Stimulated activated CD8-positive, alpha-beta memory T cell treated with anti-CD3 and anti-CD28 coated beads, Interleukin-15, amount 100 ng/mL, for 48 hours (primary cell): ENCODE results near the gene NDE1.

Experiments used
- DNase-seq, 2 donors: peaks; one replicate each; pipeline ENCODE4 v3.0.0-alpha.2; 2020; ENCODE audit warnings: low read depth in 2 of 2

The NDE1 gene

DNA sequence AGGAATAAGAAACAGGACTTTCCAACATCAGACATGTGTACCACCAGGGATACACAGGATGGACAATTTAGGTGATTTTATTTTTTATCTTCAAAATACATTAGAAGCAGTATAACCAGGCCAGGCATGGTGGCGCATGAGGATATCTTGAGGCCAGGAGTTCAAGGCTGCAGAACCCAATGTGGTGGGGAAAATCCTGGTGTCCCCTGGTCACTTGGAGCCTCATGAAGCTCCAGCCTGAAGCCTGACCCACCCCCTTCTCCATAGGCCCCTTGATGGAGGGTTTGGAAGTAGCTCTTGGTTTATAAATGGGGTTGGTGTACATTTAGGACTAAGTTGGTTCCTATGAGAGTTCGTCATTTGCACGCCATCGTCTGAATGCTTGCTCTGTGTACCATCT is 118.2 kb downstream of the NDE1 start:
- DNase-seq = no peak

DNA sequence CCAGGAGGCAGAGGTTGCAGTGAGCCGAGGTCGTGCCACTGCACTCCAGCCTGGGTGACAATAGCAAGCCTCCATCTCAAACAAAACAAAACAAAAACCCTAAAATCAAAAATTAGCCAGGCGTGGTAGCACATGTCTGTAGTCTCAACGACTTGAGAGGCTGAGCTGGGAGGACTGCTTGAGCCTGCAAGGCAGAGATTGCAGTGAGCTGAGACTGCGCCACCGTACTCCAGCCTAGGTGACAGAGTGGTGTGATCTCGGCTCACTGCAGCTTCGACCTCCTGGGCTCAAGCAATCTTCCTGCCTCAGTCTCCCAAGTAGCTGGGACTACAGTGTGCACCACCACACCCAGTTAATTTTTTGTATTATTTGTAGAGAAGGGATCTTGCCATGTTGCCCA is 119.2 kb downstream of the NDE1 start:
- no peak for DNase-seq

DNA sequence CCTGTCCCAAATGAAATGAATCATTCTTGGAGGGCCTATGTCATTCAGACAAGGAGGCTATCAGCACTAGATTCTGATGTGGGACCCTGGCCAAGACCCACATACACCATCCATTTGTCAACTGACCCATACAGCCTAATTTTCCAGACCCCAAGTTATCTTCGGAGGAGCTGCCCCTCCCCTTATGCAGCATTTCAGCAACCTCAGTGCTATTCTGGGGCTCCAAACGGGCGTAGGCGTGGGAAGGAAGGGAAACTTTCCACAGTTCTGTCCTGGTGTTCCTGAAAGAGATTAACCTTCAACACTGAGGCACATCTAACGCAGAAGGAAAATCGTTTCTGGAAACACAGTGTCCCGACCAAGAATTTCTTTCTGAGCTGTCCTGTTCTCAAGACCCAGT is 120.1 kb downstream of the NDE1 start:
- DNase-seq = no peak

DNA sequence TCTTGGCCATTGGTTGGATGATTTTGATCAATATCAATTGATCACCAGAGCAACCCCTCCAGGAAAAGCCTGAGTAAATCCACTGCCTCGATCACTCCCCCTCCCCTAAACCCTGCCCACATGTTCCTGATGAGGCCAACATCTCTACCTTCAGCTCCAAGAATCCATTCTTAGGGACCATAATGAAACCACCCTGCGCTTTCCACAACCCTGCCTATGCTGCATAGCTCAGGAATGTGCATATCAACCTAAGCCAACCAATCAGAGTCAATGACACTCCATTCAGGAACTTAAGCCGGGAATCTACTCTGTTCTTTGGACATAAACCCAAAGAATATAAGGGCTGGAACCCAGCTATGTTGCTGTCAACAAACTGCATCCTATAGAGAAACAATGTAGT is 120.5 kb downstream of the NDE1 start:
- DNase-seq = no peak

DNA sequence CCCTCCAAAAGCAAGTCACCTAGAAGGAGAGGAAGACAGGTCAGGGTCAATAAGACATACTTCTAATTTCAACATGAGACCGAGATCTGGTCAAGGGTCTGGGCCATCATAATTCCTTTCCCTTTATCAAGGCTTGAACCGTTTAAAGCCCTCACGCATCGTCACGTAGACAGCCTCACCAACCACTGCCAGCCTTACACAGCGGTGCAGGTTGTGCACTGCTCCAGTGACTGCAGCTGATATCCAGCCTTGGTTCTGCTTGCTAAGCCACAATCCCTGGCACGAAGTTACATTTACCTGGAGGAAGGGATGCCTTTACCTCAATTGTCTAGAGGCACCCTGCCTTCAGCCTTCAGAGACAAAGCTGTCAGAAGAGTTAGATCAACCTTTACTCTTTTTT is 121.6 kb downstream of the NDE1 start:
- DNase-seq = no peak

DNA sequence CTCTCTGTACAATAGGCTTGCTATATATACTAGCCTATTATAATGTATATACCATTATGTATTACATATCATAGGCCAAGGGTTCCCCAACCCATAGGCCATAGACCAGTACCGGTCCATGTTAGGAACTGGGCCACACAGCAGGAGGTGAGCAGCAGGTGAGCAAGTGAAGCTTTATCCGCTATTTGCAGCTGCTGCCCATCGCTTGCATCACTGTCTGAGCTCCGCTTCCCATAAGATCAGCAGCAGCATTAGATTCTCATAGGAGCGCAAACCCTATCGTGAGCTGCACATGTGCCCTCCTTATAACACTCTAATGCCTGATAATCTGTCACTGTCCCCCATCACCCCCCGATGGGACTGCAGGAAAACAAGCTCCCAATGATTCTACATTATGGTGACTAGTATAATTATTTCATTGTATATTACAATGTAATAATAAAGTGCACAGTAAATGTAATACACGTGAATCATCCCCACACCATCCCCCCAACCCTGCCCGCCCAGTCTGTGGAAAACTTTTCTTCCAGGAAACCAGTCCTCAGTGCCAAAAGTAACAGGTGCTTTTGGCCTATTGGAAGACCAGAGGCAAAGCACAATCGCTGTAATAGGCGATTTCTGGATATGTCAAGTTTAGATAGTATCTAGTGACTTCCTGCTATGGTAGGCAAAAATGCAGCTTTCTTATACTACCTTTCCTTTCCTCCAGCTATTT is 122.7 kb downstream of the NDE1 start:
- no peak for DNase-seq

DNA sequence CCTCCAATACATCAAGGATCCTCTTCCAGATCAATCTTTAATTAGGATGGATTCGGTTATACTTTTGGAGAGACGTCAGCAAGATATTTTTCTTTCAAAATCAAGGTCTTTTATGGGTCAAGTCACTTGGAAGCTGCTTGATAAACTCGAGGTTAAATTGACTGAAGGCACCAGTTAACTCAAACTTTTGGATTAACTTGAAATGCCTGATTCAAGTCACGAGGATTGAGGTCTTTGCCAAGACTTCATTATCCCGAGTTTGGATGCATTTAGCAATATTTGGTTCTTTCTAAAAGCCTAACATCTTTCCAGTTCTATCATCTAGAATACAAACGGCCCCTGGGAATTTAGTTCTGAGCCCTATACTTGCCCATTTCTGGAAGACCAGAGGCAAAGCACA is 123.9 kb downstream of the NDE1 start:
- DNase-seq = no peak

DNA sequence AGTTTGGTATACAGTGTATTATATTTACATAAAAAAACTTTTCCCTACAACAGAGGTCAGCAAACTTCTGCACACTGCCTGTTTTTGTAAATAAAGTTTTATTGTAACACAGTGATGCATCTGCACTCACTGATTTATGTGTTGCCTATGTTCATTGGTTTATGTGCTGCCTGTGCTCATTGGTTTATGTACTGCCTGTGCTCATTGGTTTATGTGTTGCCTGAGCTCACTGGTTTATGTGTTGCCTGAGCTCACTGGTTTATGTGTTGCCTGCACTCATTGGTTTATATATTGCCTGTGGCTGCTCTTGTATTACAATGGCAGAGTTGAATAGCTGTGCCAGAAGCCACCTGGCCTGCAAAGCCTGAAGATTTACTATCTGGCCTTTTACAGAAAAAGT is 125.2 kb downstream of the NDE1 start:
- DNase-seq = no peak

DNA sequence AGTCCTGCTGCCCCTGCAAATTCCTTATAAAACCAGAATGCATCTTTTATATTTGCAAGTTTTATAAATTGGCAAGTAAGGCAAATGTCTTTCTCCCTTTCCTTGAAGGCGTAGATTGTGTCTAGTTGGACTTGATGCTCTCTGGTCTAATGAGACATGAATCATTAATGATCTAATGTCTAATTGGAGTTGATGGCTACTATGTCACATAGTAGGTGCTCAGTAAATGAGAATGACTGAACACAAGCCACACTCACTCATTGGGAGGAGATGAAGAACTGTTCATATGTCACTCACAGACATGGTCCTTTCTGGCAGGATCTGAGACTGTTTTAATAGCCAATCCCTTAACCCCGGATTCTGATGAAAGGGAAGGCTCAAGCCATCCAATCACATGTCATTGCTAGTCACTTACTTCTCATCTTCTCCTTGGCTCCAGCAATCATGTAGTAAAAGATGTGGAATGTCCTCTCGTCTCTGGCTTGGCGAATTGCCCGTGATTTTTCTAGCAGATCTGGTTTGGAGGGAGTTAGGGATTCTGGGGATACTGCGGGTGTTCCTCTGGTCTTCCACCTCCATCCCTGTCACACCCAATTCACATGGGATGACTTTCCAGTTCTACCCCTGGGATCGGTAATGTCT is 125.7 kb downstream of the NDE1 start:
- no peak for DNase-seq
